GM21723 (cell line): Measurements from ENCODE around the gene WDR47.

Source experiments
- ATAC-seq: cut with Tn5 transposase; IDR thresholded peaks from one replicate; pipeline ENCODE4 v1.9.1; 2021; ENCODE audit warnings: mild to moderate bottlenecking, moderate library complexity; ENCODE audit not compliant: unreplicated experiment

The WDR47 gene

DNA sequence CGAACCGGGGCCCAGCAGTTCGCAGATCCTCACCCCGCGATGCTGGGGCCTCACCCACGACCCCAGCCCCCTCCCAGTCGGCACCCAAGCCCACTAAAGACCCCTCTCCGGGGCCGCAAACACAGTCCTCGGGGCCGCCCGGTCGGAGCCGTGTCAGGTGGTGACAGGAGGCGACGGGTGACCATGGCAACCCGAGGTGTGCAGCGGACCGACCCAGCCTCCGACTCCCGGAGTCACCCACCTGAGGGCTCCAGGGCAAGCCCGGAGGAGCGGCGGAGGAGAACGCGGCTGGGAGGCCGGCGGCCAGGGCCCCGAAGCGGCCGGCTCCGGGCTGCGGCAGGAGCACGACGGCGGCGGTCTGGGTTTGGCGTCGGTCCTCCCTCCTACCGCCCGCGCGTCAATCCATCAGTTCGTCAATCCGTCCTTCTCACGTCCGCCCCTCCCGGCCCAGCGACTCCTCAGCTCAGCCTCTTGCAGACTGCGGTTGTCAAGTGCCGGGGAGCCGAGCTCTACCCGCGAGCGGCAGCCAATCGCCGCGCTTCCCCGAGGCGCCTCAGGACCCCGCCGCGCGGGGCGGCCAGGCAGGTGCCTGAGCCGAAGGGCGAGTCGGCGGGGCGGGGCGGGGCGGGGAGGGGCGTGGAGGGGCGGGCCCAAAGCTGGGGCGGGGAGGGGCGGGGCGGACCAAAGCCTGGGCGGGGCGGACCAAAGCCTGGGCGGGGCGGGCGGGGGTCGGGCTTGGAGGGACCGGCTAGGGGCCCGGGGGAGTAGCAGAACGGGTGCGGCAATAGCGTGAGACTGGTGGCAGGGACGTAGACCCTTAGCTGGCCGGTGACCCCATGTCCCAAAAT is at the start of gene WDR47:
TSS of gene WDR47 (minus strand) at position 482 of the 848 bp plus-strand sequence. CDS start 18,590 bp downstream, outside the sequence.
- ATAC-seq, result peak; percentile 96

DNA sequence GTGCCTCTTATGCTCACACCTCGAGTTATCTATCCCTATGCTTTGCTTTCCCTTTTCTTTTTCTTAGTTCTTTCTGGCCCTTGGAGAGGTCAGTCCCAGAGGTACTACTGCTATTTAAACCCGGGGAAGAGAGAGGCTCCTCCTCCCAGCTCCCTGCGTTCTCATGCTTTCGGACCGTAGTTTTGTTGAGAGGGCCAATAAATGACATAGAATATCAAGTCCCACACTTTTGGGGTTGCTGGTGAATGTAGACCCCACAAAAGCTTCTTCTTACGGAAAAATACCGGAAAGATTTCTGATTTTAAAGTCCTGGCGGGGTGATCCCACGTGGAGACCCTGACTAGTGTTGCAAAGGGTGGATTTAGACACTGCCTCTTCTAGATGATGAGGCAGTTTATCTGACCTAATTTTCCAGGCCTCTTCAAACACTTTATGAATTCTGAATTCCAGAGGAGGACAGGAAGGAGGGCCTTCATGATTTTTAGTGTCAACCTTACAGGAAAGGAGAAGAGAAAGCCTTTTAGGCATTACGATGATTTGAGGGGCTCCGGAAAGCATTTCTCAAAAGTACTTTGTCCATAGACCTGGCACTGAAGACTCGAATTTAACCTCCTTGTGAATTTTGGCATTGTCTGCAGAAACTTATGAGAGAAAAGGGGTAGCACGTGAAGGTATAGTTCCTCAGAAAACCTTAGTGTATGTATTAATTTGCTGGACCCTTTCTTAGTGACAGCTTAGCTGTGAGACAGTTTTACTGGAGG is 49.4 kb upstream of the WDR47 start:
- peak; percentile 55 for ATAC-seq

DNA sequence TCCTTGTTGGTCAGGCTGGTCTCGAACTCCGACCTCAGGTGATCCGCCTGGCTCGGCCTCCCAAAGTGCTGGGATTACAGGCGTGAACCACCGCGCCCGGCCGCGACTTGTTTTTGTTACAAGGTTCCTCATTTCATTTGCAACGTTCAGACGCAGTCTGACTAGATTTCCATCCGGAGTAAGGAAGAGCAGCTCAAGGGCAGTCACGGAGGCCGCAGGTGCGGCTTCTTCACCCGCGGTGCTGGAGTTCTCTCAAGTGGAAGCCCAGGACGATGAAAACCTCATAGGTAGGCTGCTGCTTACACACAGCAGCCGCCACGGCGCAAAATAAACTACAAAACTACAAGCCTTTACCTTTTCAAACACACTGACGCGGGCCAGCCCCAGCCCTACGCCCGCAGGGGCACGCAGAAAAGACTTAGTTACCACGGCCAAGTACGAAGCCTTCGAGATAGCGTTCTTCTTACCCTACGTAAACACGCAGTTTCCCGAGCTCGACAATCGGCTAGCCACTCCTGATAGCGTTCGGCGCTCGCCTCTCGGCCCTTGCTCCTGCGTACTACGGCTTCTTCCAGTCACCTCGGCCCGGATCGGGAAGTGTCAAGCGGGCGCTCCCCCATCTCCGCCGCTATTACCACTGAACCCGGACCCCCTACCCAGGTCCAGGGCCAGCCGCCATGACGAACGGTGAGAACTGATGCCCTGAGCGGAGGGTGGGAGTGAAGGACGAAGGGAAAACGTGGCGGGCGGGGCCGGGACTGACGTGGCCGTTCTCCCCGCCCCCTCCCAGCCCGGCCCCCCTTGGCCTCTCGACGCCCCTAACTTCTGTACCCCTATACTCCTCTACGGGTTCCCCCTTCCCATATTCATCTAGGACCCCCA is 48.5 kb upstream of the WDR47 start, which contains the start of gene TMEM167B:
TSS of gene TMEM167B (plus strand) at position 569 of the 882 bp plus-strand sequence. CDS start at position 678, 109 bp downstream.
- ATAC-seq, result peak; percentile 92

DNA sequence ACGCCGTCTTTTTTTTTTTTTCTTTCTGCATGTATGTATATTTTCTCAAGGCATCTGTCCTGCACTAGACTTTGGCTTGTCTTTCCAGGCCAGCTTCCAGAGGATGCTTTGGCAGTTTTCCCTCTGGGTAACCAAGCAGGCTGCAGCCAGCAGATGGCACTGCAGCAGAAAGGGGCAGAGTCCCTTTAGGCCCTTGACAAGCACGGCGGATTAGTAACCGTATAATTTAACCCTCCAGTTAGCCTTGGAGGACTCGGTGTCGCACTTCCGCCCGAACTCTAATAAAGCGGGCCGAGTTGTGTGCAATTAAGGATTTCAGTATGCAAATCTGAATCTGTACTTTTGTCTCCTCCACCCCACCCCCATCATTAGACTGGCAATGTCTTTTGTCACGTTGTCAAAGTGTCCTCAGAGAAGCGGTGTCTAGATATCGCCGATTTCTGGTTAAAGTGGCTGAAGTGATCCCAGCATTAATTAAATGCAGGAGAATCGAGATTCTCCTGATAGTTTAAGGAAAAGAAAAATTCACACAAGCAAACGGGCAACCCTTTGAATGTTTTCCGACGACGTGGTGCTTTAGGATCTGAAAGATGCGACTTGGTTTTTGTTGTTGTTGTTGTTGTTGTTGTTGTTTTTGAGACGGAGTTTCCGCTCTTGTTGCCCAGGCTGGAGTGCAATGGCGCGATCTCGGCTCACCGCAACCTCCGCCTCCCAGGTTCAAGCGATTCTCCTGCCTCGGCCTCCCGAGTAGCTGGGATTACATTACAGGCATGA is 47.5 kb upstream of the WDR47 start:
- no peak for ATAC-seq

DNA sequence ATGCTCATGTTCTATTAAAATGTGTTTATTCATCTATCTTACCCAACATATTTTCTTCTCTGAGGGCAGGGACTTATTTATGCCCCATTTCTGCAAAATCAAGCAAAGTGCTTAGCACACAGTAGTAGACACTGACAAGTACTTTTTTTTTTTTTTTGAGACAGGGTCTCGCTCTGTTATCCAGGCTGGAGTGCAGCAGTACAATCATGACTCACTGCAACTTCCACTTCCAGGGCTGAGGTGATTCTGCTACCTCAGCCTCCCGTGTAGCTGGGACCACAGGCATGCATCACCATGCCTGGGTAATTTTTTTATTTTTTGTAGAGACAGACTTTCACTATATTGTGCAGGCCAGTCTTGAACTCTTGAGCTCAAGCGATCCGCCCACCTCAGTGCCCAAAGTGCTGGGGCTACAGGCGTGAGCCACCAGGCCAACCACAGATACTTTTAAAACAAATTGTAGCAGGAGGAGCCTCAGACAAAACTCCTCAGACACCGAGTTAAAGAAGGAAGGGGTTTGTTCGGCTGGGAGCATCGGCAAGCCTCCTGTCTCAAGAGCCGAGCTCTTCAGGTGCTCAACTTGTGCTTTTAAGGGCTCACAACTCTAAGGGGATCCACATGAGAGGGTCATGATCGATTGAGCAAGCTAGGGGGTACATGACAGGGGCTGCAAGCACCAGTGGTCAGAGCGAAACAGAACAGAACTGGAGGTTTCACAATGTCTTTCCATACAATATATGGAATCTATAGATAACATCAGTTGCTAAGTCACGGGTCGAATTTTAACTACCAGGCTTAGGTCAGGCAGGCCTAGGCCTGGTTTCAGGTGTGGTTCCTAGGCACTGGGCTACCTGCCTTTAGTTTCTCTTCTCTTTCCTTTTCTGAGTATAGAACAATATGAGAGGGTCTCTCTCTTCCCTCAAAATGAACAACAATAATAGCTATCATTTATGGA is 42.9 kb upstream of the WDR47 start:
- no peak for ATAC-seq

DNA sequence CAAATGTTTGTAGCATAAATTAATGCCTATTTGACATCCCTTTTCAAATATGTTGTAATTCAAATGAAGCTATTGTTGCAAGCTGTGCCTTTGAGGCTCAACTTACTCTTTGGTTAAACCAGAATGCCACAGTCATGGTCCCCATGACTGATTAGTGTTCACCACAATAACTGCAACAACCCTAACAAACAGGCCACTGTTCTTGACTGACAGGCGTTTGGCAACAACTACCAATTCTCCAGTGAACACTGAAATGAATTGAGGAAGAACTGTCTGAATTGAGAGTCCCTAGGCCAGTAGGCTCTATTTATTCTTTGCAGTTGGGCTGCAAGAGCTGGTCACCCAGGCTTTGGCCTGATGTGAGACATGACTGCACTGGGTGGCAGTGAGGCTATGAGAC is 42.0 kb upstream of the WDR47 start:
- no peak for ATAC-seq

DNA sequence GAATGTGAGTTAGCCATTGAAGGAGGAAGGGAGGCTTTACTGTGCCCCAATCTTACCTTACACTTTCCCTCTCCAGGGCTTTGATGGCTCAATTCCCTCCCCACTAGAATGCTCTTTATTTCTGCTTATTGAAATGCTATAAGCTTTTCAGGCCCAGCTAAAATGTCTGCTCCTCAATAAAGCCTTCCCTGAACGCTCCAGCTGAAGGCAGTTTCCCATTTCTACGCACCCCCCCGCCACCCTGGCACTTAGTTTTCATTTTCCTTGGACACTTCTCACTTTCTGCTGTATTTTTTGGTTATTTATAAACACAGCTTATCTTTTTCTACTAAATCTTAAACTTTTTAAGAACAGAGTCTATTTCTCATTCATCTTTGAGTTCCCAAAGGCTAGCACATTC is 41.6 kb upstream of the WDR47 start:
- ATAC-seq, result no peak

DNA sequence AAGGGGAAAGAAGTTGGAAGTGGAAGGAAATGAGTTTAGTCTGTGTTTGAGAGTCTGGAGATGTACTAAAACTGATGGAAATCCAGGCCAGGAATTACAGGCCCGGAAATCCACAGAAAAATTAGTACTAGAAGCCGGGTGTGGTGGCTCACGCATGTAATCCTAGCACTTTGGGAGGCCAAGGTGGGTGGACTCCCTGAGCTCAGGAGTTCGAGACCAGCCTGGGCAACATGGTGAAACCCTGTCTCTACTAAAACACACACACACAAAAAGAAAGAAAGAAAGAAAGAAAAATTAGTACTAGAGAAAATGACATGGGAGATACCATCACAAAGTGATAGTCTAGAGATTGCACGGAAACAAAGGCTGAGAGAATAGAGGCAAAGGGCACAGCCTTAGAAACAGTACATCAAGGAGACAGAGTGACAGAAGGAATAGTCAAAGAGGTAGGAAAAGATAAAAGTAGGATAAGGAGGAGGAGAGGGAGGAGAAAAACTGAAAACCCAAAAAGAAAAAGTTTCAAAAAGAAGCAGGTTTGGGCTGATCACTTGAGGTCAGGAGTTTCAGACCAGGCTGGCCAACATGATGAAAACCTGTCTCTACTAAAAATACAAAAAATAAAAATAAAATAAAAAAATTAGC is 38.7 kb upstream of the WDR47 start:
- no peak for ATAC-seq

DNA sequence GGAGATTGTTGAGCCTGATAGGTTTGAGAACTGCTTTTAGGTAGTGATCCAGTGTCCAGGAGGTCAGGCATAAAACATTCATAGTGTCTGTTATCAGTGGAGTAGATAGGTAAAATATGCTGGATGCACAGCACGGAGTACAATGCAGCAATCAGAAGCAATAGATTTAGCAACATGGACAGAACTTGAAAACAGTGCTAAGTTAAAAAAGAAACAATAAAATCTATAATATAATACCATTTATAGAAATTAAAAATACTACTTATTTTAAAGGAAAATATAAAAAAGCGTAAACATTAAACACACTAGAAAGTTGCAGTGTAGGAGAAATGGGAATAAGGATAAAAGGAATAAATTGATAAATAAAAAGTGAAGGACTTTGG is 37.3 kb upstream of the WDR47 start:
- ATAC-seq, result no peak

DNA sequence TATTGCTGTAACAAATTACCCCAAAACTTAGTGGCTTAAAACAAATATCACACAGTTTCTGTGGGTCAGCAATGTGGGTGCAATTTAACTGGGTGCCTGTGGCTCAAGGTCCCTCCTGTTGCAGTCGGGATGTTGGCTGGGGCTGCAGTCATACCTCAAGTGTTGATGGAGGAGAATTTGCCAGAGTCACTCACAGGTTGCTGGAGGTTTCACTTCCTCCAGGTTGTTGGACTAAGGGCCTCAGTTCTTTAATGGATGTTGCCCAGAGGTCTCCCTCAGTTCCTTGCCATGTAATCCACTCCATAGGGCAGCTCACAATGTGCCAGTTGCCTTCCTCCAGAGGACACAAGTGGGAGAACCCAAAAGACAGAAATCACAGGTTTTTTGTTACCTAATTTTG is 36.4 kb upstream of the WDR47 start:
- no peak for ATAC-seq

DNA sequence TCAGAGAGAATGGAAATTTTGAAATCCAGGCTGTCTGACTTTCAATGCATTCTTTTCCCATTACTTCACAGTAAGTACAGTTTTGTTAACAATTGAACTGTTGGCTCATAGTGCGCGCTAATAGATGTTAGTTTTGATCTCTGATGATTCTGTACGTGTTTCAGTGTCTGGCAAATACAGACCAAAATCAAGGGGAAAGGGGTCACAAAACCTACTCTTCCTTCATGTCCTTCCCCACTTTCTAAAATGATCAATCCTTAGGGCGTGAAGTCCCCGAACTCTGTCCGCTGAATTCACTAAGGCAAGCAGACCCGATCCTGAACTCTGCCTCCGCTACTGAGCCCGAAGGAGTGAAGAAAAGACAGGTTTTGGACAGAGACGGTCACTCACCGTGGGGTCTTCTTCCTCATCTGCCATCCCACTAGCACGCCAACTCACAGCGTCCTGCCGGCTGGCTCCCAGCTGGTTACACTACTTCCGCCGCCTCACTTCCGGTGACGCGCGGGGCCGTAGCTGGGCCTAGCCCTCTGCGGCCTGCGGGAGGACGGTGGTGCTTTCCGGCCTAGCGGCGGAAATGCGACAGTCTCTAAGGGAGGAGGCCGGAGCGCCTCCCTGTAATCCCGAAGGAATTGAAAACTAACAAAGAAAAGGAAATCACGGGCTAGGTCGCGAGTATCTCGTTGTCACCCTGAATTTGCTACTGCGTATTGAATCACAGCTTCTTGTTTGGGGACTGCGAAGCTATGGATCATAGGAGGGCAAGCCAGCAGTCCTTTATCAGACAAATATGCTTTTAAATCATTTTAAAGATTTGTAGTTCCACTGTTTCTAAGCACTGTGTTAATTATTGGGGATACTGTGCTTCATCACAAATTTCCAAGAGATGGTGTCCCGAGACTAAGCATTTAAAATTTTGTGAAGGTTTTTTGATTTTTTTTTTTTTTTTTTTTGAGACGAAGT is 33.9 kb upstream of the WDR47 start, which contains the start of gene TAF13:
TSS of gene TAF13 (minus strand) at position 473 of the 960 bp plus-strand sequence. CDS start at position 417, 56 bp downstream.
- peak; percentile 100 for ATAC-seq

DNA sequence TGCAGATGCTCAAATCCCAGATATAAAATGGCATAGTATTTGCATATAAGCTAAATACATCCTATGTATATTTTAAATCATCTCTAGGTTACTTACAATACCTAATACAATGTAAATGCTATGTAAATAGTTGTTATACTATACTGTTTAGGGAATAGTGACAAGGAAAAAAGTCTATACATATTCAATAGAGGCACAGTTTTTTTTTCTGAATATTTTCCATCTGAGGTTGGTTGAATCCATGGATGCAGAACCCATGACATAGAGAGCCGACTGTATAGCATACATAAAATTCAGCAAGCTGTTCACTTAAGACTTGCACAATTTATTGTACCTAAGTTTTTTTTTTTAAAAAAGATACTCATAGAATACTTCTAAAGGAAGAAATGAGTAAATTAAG is 27.4 kb upstream of the WDR47 start:
- ATAC-seq, result no peak

DNA sequence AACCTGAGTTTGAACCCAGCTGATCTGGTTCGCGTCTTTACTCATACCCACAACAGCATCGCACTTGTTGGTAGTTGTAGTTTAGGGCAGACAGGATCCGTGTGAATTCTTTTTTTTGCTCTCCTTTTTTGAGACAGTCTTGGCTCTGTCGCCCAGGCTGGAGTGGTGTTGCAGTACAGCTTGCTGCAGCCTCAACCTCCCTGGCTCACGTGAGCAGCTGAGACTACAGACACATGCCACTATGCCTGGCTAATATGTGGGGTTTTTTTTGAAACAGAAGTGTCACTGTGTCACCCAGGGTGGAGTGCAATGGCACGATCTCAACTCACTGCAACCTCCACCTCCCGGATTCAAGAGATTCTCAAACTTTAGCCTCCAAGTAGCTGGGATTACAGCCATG is 26.0 kb upstream of the WDR47 start:
- no peak for ATAC-seq

DNA sequence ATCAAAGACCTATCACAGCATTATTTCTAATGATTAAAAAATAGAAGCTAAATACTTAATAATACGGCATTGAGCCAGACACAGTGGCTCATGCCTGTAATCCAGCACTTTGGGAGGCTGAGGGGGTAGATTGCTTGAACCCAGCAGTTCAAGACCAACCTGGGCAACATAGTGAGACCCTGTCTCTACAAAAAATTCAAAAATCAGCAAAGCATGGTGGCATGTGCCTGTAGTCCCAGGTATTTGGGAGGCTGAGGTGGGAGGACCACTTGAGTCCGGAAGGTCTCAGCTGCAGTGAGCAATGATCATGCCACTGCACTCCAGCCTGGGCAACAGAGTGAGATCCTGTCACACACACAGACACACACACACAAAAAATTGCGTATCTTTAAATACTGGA is 23.2 kb upstream of the WDR47 start:
- no peak for ATAC-seq

DNA sequence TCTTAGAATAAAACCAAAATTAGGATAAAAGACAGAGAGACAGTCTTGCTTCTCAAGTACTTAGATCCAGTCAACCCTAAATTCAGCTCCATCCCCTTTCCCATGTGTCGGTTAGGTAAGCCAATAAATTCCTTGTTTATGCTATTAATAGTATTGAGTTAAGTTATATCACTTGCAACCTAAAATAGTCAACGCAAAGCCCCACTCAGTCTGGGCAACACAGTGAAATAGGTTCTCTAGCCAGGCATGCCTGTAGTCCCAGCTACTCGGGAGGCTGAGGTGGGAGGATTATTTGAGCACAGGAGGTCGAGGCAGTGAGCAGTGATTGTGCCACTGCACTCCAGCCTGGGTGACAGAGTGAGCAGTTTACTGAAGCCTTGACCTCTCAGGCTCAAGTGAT is 19.3 kb upstream of the WDR47 start:
- no peak for ATAC-seq

DNA sequence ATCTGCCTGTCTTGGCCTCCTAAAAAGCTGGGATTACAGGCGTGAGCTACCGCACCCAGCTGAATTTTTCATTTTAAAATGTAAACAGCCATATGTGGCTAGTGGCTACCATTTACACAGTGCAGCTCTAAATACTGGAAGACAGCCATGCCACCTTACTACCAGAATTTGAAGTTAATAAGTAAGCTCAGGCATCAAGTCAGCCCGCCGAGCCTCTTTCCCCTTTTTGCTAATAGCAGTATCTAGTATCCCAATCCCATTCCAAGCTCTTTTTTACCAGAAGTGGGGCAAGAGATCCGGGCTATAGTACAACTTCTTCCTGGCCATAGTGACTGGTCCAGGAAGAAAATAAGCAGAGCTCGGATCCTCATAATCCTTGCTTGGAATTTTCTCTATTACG is 18.8 kb upstream of the WDR47 start:
- no peak for ATAC-seq

DNA sequence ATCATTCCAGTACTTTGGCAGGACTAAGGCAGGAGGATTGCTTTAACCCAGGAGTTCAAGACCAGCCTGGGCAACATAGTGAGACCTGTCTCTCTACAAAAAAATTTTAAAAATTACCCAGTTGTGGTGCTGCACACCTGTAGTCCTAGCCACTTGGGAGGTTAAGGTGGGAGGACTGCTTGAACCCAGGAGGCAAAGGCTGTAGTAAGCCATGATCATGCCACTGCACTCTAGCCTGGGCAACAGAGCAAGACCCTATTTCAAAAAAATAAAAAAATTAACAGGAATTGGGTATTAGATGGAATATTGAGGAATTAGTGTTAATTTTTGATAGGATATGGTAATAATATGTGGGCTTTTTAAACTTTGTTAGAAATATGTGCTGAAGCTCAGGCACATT is 17.1 kb upstream of the WDR47 start:
- ATAC-seq, result no peak
